Activated T-helper 1 cell treated with anti-CD3 and anti-CD28 coated beads, Interleukin-12 subunit alpha, Interleukin-12 subunit beta, Interleukin-2, Interleukin-4 antibody, amounts not matched to agents 30 ng/mL and 10 ng/mL and 1 ng/mL, durations not matched to agents 14 hours and 24 hours and 36 hours (primary cell): Measurements from ENCODE around the gene R3HDM4. TPM values are rescaled to one million over a fixed set of nuclear protein-coding genes. Genes with fewer than 3 reads are reported as not detected.
"Not testable (repeated sequence)": the region's sequence is repeated elsewhere in the genome, so short reads cannot be mapped to it uniquely, and the experiment has no call there.

Experiments
- DNase-seq: peaks from one replicate; pipeline ENCODE4 v3.0.0; 2021; ENCODE audit warnings: low spot score
- H3K27ac Mint-ChIP-seq: one replicate; pipeline ENCODE4 v1.8.0; 2021; ENCODE audit warnings: mild to moderate bottlenecking, mixed read lengths
- H3K27me3 Mint-ChIP-seq: one replicate; pipeline ENCODE4 v1.8.0; 2022; ENCODE audit warnings: mild to moderate bottlenecking, moderate library complexity, mixed read lengths; ENCODE audit not compliant: insufficient read depth
- H3K36me3 Mint-ChIP-seq: one replicate; pipeline ENCODE4 v1.8.0; 2021; ENCODE audit warnings: low read depth, mixed read lengths
- H3K4me1 Mint-ChIP-seq: one replicate; pipeline ENCODE4 v1.8.0; 2021; ENCODE audit warnings: low read depth, mixed read lengths
- H3K4me3 Mint-ChIP-seq: one replicate; pipeline ENCODE4 v1.8.0; 2021; ENCODE audit warnings: mild to moderate bottlenecking, moderate library complexity, mixed read lengths
- H3K9me3 Mint-ChIP-seq: one replicate; pipeline ENCODE4 v1.8.0; 2021; ENCODE audit warnings: mixed read lengths
- intact Hi-C: fragments of 100-400 bp; cut with micrococcal nuclease; formaldehyde crosslinking; loops from one replicate; pipeline ENCODE4 v1.15.1; 2024
- total RNA-seq: library from RNA; stranded (reverse); gene quantifications from 2 replicates; pipeline ENCODE4 v1.2.3, GENCODE V29; 2022

R3HDM4 gene
- 94.3 and 96.4 TPM in 2 replicates for total RNA-seq

- H3K27me3 Mint-ChIP-seq = peaks cover 2% of the 10 kb centered on the region
- no peaks in the 10 kb centered on the region for H3K9me3 Mint-ChIP-seq
- H3K36me3 Mint-ChIP-seq = peaks cover 10% of the 10 kb centered on the region
- intact Hi-C loops = no loop called here
- H3K4me1 Mint-ChIP-seq = peaks cover 19% of the 10 kb centered on the region
- peak within 1 kb of the TSS; percentile 89 for H3K27ac Mint-ChIP-seq
- H3K4me3 Mint-ChIP-seq = peak within 1 kb of the TSS; percentile 85
- peak; percentile 81 for DNase-seq
Observed at GRCh38 chr19:913080-913748, at the start of gene R3HDM4. Gene R3HDM4, minus strand, starts transcription at chr19:913219. Its CDS starts 62 bp downstream, at chr19:913157.

DNA sequence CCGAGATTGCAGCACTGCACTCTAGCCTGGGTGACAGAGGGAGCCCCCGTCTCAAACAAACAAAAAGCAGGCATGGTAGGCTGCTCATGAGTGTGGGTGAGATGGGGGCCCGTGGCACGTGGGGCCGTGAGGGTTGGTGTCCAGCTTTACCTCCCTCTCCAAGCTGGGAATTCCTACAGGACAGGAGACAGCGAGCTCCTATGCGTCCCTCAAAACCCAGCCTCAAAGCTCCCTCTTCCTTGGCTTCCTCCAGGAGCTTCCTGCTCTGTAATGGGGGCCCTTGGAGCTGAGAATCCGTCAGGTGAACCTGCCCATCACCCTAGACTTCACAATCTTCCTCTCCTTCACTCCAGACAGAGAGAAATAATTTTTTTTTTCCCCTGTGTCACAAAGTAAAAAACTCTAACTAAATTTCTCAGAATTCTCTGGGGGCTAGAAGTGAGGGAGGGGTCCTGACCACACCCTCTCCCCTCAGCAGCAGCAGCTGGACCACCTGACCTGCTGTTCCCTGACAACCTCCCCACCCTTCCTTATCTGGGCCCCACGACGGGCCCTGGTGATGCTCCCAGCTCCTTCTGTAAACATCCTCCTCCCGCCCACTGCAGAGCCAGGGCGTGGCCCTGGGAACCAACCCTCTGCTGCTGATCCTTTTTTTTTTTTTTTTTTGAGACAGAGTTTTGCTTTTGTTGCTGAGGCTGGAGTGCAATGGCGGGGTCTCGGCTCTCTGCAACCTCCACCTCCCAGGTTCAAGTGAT lies 49.0 kb upstream of the R3HDM4 start:
- Mint-ChIP-seq H3K27me3 (no peaks in the 10 kb centered on the region), H3K27ac (peak overlapping the region; percentile 52), H3K4me1 (peaks cover 4% of the 10 kb centered on the region), H3K4me3 (no peak overlapping the region), H3K9me3 (peaks cover 4% of the 10 kb centered on the region), H3K36me3 (peaks cover 10% of the 10 kb centered on the region)
- intact Hi-C loops = no loop called here
- DNase-seq = no peak

DNA sequence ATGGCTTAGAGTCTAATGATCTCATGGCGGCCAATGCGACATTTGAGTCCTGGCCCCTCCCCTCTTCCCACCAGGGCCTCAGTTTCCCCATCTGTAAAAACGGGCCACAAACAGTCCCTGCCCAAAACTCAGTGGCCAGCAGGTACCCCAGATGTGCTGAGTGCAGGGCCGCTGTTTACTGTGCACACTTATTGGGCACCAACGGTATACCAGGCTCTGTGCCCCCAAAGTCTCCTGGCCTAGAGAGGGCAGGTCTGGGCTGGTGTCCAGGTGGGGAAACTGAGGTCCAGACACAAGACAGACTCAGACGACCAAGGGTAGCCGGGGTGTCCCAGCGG lies 47.6 kb upstream of the R3HDM4 start:
- H3K27ac Mint-ChIP-seq = no peak overlapping the region
- no peaks in the 10 kb centered on the region for H3K27me3 Mint-ChIP-seq
- peaks cover 4% of the 10 kb centered on the region for H3K4me1 Mint-ChIP-seq
- no peak for DNase-seq
- peaks cover 6% of the 10 kb centered on the region for H3K36me3 Mint-ChIP-seq
- peaks cover 4% of the 10 kb centered on the region for H3K9me3 Mint-ChIP-seq
- intact Hi-C loops = no loop called here
- H3K4me3 Mint-ChIP-seq = no peak overlapping the region

DNA sequence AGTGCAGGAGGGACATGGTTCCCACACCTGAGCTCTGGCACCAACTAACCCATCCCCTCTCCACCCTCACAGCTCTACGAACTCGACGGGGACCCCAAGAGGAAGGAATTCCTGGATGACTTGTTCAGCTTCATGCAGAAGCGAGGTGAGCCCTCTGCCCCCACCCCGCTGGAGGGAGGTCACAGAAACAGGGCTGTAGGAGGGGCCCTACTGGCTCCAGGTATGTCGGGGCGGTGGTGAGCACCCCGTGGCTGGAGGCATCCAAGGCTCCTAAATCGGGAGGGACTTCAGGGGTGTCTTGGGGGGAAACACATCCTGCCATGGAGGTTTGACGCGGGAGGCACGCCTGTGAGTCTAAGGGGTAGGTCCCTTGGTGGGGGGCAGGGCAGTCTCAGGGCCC lies 47.0 kb upstream of the R3HDM4 start:
- Mint-ChIP-seq H3K4me1 (peaks cover 4% of the 10 kb centered on the region), H3K9me3 (peaks cover under 1% of the 10 kb centered on the region), H3K36me3 (peaks cover 3% of the 10 kb centered on the region), H3K27ac (no peak overlapping the region), H3K27me3 (no peaks in the 10 kb centered on the region), H3K4me3 (no peak overlapping the region)
- DNase-seq = no peak
- intact Hi-C loops = no loop called here

GRCh38 chr19:958967-959855 lies 46.2 kb upstream of the R3HDM4 start:
- no peak for DNase-seq
- H3K27me3 Mint-ChIP-seq = no peaks in the 10 kb centered on the region
- H3K4me3 Mint-ChIP-seq = no peak overlapping the region
- no peaks in the 10 kb centered on the region for H3K36me3 Mint-ChIP-seq
- peak overlapping the region; percentile 68 for H3K27ac Mint-ChIP-seq
- no peaks in the 10 kb centered on the region for H3K9me3 Mint-ChIP-seq
- H3K4me1 Mint-ChIP-seq = peaks cover 4% of the 10 kb centered on the region
- intact Hi-C loops = no loop called here

GRCh38 chr19:957578-957977 lies 44.6 kb upstream of the R3HDM4 start:
- H3K27me3 Mint-ChIP-seq, H3K9me3 Mint-ChIP-seq, intact Hi-C loops, DNase-seq, H3K27ac Mint-ChIP-seq, H3K4me1 Mint-ChIP-seq, H3K4me3 Mint-ChIP-seq, H3K36me3 Mint-ChIP-seq: not testable (repeated sequence)

DNA sequence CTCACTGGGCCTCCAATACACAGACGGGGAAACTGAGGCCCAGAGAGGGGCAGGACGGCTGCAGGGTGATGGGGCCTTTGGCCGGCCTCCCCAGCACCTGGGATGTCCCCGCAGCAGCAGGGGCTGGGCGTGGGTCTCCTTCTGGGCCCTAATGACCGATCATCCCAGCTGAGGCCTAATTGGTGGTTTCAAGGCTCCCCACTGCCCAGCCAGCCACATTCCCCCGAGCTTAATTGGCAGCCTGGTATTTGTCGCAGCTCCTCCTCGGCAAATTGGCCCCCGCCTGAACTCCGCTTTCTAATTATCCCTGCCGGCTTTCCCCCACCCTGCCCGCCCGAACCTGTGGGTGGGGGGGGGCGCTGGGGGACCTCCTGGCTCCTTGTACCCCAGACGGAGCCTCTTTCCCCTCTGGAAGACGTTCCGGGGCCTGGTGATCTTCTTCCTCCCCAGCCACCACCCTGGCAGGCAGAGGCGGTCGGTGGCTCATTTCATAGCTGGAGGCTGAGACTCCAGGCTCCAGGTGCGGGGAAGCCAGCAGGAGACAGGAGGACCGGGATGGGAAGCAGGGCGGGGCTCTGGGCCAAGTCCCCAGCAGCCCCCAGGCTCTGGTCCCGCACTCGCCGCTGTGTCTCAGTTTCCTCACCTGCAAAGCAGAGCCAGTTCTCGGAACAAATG lies 43.9 kb upstream of the R3HDM4 start:
- Mint-ChIP-seq H3K27me3 (no peaks in the 10 kb centered on the region), H3K36me3 (no peaks in the 10 kb centered on the region), H3K9me3 (no peaks in the 10 kb centered on the region), H3K4me3 (no peak overlapping the region), H3K4me1 (peaks cover 4% of the 10 kb centered on the region), H3K27ac (no peak overlapping the region)
- no peak for DNase-seq
- intact Hi-C loops = no loop called here

- Mint-ChIP-seq H3K36me3 (no peaks in the 10 kb centered on the region), H3K27ac (no peak overlapping the region), H3K27me3 (no peaks in the 10 kb centered on the region), H3K9me3 (no peaks in the 10 kb centered on the region), H3K4me1 (peaks cover 4% of the 10 kb centered on the region), H3K4me3 (no peak overlapping the region)
- DNase-seq = no peak
- intact Hi-C loops = no loop called here
Observed at GRCh38 chr19:955803-956765, 43.1 kb upstream of the R3HDM4 start.

- intact Hi-C loops = no loop called here
- no peaks in the 10 kb centered on the region for H3K9me3 Mint-ChIP-seq
- H3K36me3 Mint-ChIP-seq = no peaks in the 10 kb centered on the region
- H3K27me3 Mint-ChIP-seq = no peaks in the 10 kb centered on the region
- DNase-seq = no peak
- peaks cover 4% of the 10 kb centered on the region for H3K4me1 Mint-ChIP-seq
- no peak overlapping the region for H3K4me3 Mint-ChIP-seq
- H3K27ac Mint-ChIP-seq = no peak overlapping the region
Observed at GRCh38 chr19:954672-955494, 41.9 kb upstream of the R3HDM4 start.

DNA sequence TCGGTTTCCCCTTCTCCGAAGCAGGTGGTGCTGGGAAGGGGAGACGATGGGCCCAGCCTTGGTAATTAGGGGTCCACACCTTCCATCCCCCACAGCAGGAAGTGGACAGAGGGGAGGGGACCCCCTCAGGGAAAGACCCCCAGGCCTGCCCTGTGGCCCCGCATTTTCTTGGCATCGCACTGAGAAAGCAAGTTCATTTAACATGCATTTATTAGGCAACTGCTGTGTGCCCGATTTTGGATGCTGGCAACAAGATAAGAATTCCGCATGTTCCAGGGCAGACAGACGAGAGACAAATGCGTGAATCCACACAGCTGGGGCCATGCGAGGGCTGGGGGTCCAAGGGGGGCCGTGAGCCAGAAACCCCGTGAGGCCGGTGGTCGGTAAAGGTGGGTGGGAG lies 41.3 kb upstream of the R3HDM4 start:
- intact Hi-C loops = no loop called here
- Mint-ChIP-seq H3K27ac (no peak overlapping the region), H3K4me1 (peaks cover 4% of the 10 kb centered on the region), H3K36me3 (no peaks in the 10 kb centered on the region), H3K4me3 (no peak overlapping the region), H3K9me3 (no peaks in the 10 kb centered on the region), H3K27me3 (no peaks in the 10 kb centered on the region)
- no peak for DNase-seq

DNA sequence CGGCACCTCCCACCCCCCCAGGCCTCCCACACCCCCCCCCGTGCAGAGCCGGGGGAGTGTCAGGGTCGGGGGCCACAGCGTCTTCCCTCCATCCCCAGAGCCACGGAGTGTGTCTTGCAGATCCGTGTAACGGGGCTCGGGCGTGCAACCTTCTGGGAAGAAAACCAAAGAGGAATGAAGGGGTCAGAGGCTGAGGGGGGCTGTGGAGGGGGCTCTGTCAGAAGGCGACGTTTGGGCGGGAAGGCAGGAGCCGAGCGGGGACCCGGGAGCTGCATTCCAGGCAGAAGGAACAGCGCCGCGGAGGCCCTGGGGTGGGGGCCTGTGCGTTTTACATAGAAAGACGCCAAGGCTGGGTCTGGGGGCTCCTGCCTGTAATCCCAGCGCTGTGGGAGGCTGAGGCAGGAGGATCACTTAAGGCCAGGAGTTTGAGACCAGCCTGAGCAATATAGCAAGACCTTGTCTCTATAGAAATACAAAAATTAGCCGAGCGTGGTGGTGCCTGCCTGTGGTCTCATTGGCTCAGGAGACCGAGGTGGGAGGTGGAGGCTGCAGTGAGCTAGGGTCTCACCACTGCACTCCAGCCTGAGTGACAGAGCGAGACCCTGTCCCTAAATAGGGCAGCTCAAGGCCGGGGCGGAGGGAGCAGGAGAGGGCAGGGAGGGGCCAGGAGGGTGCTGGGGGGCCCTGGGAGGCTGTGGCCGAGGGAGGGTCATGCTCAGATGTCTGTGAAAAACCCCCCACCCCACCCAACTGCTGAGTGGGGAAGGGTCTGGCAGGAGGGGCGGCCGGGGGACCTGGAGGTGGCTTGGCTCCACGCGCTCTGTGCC lies 40.6 kb upstream of the R3HDM4 start:
- Mint-ChIP-seq H3K9me3 (no peaks in the 10 kb centered on the region), H3K36me3 (no peaks in the 10 kb centered on the region), H3K4me3 (no peak overlapping the region), H3K4me1 (peaks cover under 1% of the 10 kb centered on the region), H3K27me3 (no peaks in the 10 kb centered on the region), H3K27ac (no peak overlapping the region)
- DNase-seq = no peak
- intact Hi-C loops = no loop called here
